ENCODE results near the gene NR3C1. TPM values are rescaled to one million over a fixed set of nuclear protein-coding genes. Genes with fewer than 3 reads are reported as not detected.

Gene NR3C1
- total RNA-seq, 1 experiment from 2014 or later, result 16.0 TPM

DNA sequence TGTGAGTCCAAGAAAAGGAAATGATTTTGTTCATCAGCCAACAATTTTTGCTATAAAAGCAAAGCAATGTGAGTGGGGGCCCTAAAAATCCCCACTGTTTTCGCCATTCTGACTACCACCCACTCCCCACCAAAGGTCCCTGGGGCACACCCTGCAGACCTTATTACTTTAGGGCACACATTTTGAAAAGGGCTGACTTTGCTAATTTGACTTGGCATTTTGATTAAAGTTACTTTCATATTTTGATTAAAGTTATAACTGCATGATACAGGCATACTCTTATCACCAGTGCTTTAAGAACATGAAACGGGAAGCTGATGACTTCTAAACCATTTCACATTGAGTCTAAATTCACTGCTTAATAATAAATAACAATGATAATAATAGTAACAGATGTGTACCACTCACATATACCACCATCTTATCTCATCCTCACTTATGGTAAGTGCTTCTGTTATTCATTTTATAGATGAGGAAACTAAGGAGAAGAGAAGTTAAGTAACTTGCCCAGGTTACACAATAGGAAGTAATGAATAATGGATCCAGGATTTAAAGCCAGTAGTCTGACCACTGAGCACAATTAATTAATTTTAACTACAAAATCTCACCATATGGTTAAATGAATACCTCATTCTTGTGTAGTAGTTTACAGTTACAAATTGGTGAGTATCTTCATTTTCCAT lies 25.4 kb upstream of the NR3C1 start:
- no peaks in the 10 kb centered on the region for H3K36me3 ChIP-seq (ENCODE audit: control insufficient read depth in 1 of 2, insufficient read depth in 2 of 2, low read length in 2 of 2)
- no TSS peak for BruUV-seq (replicated peaks)
- H3K9ac ChIP-seq (ENCODE audit: low read length), result no peak overlapping the region
- no peak for ATAC-seq
- H3K9me2 ChIP-seq (ENCODE audit: insufficient read depth), result no peaks in the 10 kb centered on the region
- H3K4me2 ChIP-seq (ENCODE audit: low read length), result no peak overlapping the region
- intact Hi-C loops (cut with micrococcal nuclease), result no loop called here
- no peak overlapping the region for H3K4me3 ChIP-seq (replicated peaks in 1 of 2; ENCODE audit: low read depth in 1 of 2, low read length in 2 of 2)
- H2AFZ ChIP-seq (ENCODE audit: low read depth, low read length, poor library complexity, severe bottlenecking), result no peak overlapping the region
- no peaks in the 10 kb centered on the region for H3K79me2 ChIP-seq (ENCODE audit: insufficient read depth, low read length)
- TF ChIP-seq RAD21 (IDR thresholded peaks at IDR 0.05; ENCODE audit: low read depth) (no peak), ZFX (IDR thresholded peaks at IDR 0.05) (no peak), ELF1 (IDR thresholded peaks at IDR 0.05; ENCODE audit: borderline replicate concordance, low read depth) (no peak), CBX3 (IDR thresholded peaks at IDR 0.05; ENCODE audit: low read depth) (no peak), POLR2A (IDR thresholded peaks at IDR 0.05; ENCODE audit: borderline replicate concordance, extremely low read depth, insufficient read depth, insufficient read length) (no peak), SP1 (IDR thresholded peaks at IDR 0.05; ENCODE audit: low read depth) (no peak), EZH2phosphoT487 (IDR thresholded peaks at IDR 0.05; ENCODE audit: borderline replicate concordance) (no peak), EGR1 (IDR thresholded peaks at IDR 0.05; ENCODE audit: low read depth) (no peak), CEBPB (IDR thresholded peaks at IDR 0.05; ENCODE audit: low read depth) (no peak), SRF (IDR thresholded peaks at IDR 0.05; ENCODE audit: low read depth) (no peak), YY1 (IDR thresholded peaks at IDR 0.05; ENCODE audit: extremely low read depth, insufficient replicate concordance, low read depth, low read length) (no peak), JUND (IDR thresholded peaks at IDR 0.05) (no peak), SIN3A (IDR thresholded peaks at IDR 0.05; ENCODE audit: low read depth) (no peak)
- TF ChIP-seq, protein P1, sequence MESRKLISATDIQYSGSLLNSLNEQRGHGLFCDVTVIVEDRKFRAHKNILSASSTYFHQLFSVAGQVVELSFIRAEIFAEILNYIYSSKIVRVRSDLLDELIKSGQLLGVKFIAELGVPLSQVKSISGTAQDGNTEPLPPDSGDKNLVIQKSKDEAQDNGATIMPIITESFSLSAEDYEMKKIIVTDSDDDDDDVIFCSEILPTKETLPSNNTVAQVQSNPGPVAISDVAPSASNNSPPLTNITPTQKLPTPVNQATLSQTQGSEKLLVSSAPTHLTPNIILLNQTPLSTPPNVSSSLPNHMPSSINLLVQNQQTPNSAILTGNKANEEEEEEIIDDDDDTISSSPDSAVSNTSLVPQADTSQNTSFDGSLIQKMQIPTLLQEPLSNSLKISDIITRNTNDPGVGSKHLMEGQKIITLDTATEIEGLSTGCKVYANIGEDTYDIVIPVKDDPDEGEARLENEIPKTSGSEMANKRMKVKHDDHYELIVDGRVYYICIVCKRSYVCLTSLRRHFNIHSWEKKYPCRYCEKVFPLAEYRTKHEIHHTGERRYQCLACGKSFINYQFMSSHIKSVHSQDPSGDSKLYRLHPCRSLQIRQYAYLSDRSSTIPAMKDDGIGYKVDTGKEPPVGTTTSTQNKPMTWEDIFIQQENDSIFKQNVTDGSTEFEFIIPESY (IDR thresholded peaks at IDR 0.05; ENCODE audit: extremely low read depth, insufficient replicate concordance, low read length), result no peak
- TF ChIP-seq, protein P2, sequence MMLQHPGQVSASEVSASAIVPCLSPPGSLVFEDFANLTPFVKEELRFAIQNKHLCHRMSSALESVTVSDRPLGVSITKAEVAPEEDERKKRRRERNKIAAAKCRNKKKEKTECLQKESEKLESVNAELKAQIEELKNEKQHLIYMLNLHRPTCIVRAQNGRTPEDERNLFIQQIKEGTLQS (IDR thresholded peaks at IDR 0.05), result no peak
- TF ChIP-seq, protein P3, sequence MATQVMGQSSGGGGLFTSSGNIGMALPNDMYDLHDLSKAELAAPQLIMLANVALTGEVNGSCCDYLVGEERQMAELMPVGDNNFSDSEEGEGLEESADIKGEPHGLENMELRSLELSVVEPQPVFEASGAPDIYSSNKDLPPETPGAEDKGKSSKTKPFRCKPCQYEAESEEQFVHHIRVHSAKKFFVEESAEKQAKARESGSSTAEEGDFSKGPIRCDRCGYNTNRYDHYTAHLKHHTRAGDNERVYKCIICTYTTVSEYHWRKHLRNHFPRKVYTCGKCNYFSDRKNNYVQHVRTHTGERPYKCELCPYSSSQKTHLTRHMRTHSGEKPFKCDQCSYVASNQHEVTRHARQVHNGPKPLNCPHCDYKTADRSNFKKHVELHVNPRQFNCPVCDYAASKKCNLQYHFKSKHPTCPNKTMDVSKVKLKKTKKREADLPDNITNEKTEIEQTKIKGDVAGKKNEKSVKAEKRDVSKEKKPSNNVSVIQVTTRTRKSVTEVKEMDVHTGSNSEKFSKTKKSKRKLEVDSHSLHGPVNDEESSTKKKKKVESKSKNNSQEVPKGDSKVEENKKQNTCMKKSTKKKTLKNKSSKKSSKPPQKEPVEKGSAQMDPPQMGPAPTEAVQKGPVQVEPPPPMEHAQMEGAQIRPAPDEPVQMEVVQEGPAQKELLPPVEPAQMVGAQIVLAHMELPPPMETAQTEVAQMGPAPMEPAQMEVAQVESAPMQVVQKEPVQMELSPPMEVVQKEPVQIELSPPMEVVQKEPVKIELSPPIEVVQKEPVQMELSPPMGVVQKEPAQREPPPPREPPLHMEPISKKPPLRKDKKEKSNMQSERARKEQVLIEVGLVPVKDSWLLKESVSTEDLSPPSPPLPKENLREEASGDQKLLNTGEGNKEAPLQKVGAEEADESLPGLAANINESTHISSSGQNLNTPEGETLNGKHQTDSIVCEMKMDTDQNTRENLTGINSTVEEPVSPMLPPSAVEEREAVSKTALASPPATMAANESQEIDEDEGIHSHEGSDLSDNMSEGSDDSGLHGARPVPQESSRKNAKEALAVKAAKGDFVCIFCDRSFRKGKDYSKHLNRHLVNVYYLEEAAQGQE (IDR thresholded peaks at IDR 0.05; ENCODE audit: low read depth), result no peak
- H3K4me1 ChIP-seq (ENCODE audit: control insufficient read depth in 1 of 2, insufficient read depth in 2 of 2, low read length in 2 of 2), result no peaks in the 10 kb centered on the region
- H3K27ac ChIP-seq (ENCODE audit: low read depth, low read length), result no peak overlapping the region
- H3K27me3 ChIP-seq (ENCODE audit: insufficient read depth, low read length), result no peaks in the 10 kb centered on the region
- no peak for DNase-seq (ENCODE audit: low read depth, low spot score)
- H4K20me1 ChIP-seq (ENCODE audit: insufficient read depth), result no peaks in the 10 kb centered on the region
- POLR2A ChIA-PET, result no interaction called here
- RAD21 ChIA-PET (ENCODE audit: low non-redundant PET in 1 of 2, low total read pairs in 2 of 2, uncharacterized antibody in 2 of 2, unreplicated experiment in 2 of 2), result no interaction called here
- CTCF ChIA-PET, result no interaction called here
- H3K9me3 ChIP-seq (ENCODE audit: control insufficient read depth in 1 of 2, insufficient read depth in 1 of 2, low read depth in 1 of 2, low read length in 2 of 2), result no peaks in the 10 kb centered on the region

Data from HCT116 (cell line).